ES-I3 (cell line): ENCODE data around the gene CNTRL.

Source experiments
- H3K36me3 ChIP-seq: 2 replicates; pipeline ENCODE4 v1.6.1; 2013; ENCODE audit warnings: mild to moderate bottlenecking, low read length, control low read depth, moderate library complexity; ENCODE audit not compliant: insufficient read depth
- H3K4me1 ChIP-seq: 2 replicates; pipeline ENCODE4 v1.6.1; 2013; ENCODE audit warnings: mild to moderate bottlenecking, control low read depth, low read length; ENCODE audit not compliant: insufficient read depth
- H3K9ac ChIP-seq: 2 replicates; pipeline ENCODE4 v1.6.1; 2013; ENCODE audit warnings: low read depth, mild to moderate bottlenecking, low read length, moderate library complexity
- H3K9me3 ChIP-seq: 2 replicates; pipeline ENCODE4 v1.6.1; 2013; ENCODE audit warnings: mild to moderate bottlenecking, low read length, moderate library complexity; ENCODE audit not compliant: control insufficient read depth, insufficient read depth

The CNTRL gene

DNA sequence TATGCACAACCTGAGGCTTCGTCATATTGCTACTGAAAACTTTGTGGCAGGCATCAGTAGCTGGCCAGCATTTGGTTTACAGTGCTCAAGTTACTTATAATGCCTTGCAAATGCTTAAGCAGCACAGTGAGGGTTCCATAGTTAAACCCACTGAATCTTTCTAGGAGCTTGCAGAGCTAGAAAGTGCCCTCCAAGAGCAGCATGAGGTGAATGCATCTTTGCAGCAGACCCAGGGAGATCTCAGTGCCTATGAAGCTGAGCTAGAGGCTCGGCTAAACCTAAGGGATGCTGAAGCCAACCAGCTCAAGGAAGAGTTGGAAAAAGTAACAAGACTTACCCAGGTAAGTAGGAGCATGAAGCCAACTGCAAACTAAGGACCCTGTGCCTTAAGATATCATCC is 60.9 kb downstream of the CNTRL start:
- no peak overlapping the region for H3K9ac ChIP-seq

DNA sequence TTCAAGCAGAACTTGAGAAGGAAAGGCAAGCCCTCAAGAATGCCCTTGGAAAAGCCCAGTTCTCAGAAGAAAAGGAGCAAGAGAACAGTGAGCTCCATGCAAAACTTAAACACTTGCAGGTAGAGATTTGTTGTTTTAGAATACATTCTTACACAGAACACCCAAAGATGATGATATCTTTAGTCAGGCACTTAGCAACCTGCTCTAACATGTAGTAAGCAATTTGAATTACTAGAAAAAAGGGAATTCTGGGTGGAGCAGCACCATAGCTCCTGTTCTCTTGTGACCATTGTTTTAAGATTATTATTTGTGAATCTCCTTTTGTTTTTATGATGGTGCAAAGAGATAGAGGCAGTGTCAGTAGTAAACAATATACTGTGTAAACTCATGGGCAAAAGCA is 63.8 kb downstream of the CNTRL start:
- Histone ChIP-seq H3K36me3 (peaks cover 5% of the 10 kb centered on the region; the same call in 1 of the 2 replicates), H3K9me3 (no peaks in the 10 kb centered on the region), H3K4me1 (peaks cover 11% of the 10 kb centered on the region), H3K9ac (no peak overlapping the region)

More for the DNA sequence above, 60.9 kb downstream of the CNTRL start:
- Histone ChIP-seq H3K36me3 (no peaks in the 10 kb centered on the region), H3K9me3 (no peaks in the 10 kb centered on the region), H3K4me1 (peaks cover 5% of the 10 kb centered on the region; the same call in 1 of the 2 replicates)

DNA sequence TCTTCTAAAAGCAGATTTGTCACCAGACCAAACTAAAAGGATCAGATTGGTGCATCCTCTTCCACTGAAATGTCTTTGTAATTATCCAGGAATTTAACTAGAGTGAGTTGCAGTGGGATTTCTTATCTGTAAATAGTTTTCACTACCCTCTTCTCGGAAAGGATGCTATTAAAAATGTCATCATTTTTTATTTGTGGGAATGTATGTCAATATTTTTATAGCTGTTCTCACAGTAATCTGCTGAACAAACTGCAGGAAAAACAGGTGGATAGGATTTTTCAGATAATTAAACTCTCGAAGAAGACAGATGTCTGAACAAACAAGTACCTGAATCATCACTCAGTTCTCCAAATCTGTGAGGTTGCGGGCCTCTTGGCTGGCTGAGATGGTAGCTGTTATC is 64.2 kb downstream of the CNTRL start:
- peaks cover 9% of the 10 kb centered on the region; the same call in 1 of the 2 replicates for H3K4me1 ChIP-seq
- H3K36me3 ChIP-seq, result peaks cover 5% of the 10 kb centered on the region; the same call in 1 of the 2 replicates
- no peak overlapping the region for H3K9ac ChIP-seq
- no peaks in the 10 kb centered on the region for H3K9me3 ChIP-seq

- Histone ChIP-seq H3K4me1 (peaks cover 9% of the 10 kb centered on the region; the same call in 1 of the 2 replicates), H3K36me3 (peaks cover 5% of the 10 kb centered on the region; the same call in 1 of the 2 replicates), H3K9me3 (no peaks in the 10 kb centered on the region), H3K9ac (no peak overlapping the region)
Measured at GRCh38 chr9:121140162-121140561, 65.4 kb downstream of the CNTRL start.

DNA sequence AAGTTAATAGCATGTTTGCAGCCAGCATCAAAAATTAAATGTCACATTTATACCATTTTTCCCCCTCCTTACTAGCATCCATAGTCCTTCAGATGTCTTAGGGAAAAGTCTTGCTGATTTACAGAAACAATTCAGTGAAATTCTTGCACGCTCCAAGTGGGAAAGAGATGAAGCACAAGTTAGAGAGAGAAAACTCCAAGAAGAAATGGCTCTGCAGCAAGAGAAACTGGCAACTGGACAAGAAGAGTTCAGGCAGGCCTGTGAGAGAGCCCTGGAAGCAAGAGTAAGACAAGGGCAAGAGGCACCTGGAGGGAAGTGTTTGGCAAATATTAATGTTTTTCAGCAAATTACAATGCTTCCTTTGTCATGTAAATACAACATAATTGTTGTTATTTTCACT is 66.6 kb downstream of the CNTRL start:
- Histone ChIP-seq H3K9me3 (no peaks in the 10 kb centered on the region), H3K36me3 (peaks cover 5% of the 10 kb centered on the region; the same call in 1 of the 2 replicates), H3K4me1 (peaks cover 9% of the 10 kb centered on the region; the same call in 1 of the 2 replicates), H3K9ac (no peak overlapping the region)

- no peak overlapping the region for H3K9ac ChIP-seq
- peaks cover 9% of the 10 kb centered on the region; the same call in 1 of the 2 replicates for H3K4me1 ChIP-seq
- peaks cover 5% of the 10 kb centered on the region; the same call in 1 of the 2 replicates for H3K36me3 ChIP-seq
- no peaks in the 10 kb centered on the region for H3K9me3 ChIP-seq
Measured at GRCh38 chr9:121141706-121142105, 67.0 kb downstream of the CNTRL start.

DNA sequence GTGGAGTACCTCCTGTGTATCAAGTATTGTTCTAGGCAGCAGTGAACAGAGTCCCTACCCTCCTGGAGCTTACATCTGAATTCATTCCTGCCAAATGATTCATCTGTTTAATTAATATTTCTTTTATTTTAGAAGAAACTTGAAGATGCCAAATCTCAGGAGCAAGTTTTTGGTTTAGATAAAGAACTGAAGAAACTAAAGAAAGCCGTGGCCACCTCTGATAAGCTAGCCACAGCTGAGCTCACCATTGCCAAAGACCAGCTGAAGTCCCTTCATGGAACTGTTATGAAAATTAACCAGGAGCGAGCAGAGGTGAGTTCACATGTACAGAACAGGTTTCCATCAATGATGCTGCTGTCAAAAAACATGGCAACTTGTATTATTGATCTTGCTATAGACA is 69.0 kb downstream of the CNTRL start:
- no peak overlapping the region for H3K9ac ChIP-seq
- H3K4me1 ChIP-seq, result peaks cover 9% of the 10 kb centered on the region; the same call in 1 of the 2 replicates
- H3K36me3 ChIP-seq, result peaks cover 5% of the 10 kb centered on the region; the same call in 1 of the 2 replicates
- H3K9me3 ChIP-seq, result no peaks in the 10 kb centered on the region

GRCh38 chr9:121144482-121144881 is 69.7 kb downstream of the CNTRL start:
- peaks cover 5% of the 10 kb centered on the region; the same call in 1 of the 2 replicates for H3K36me3 ChIP-seq

DNA sequence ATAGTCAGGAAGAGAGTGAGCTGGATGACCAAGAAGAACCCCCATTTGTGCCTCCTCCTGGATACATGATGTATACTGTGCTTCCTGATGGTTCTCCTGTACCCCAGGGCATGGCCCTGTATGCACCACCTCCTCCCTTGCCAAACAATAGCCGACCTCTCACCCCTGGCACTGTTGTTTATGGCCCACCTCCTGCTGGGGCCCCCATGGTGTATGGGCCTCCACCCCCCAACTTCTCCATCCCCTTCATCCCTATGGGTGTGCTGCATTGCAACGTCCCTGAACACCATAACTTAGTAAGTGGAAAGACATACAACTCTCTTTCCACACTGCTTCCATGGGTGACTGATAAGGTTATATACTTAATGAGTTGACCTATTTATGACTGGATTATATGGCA is 75.4 kb downstream of the CNTRL start:
- Histone ChIP-seq H3K9ac (no peak overlapping the region), H3K36me3 (no peaks in the 10 kb centered on the region), H3K9me3 (no peaks in the 10 kb centered on the region), H3K4me1 (no peaks in the 10 kb centered on the region)

More at GRCh38 chr9:121144482-121144881, 69.7 kb downstream of the CNTRL start:
- Histone ChIP-seq H3K9ac (no peak overlapping the region), H3K4me1 (peaks cover 9% of the 10 kb centered on the region; the same call in 1 of the 2 replicates), H3K9me3 (no peaks in the 10 kb centered on the region)

DNA sequence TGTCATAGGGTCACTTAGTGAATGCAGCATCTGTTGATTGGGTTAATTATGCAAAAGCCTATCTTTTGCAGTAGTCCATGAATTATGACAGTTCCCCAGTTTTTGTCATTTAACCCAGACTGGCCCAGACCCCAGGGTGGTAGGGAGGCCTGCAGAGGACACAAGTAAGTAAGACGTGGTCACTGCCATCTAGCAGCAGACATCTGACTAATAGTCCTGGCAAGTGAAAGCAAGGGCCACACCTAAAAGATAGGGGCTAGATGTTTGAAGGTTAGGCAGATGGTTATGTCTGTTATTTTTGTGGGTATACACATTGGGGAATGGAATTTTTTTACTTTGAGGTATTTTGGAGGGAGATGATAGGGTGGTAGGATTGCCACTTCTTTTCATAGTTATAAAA is 78.9 kb downstream of the CNTRL start:
- Histone ChIP-seq H3K9me3 (no peaks in the 10 kb centered on the region), H3K9ac (no peak overlapping the region), H3K36me3 (no peaks in the 10 kb centered on the region), H3K4me1 (no peaks in the 10 kb centered on the region)

GRCh38 chr9:121154782-121155181 is 80.0 kb downstream of the CNTRL start:
- Histone ChIP-seq H3K4me1 (no peaks in the 10 kb centered on the region), H3K9ac (no peak overlapping the region), H3K36me3 (0 out of 2 replicates have a peak, but pooled peaks cover 3% of the 10 kb centered on the region), H3K9me3 (no peaks in the 10 kb centered on the region)

- no peak overlapping the region for H3K9ac ChIP-seq
- H3K36me3 ChIP-seq, result 0 out of 2 replicates have a peak, but pooled peaks cover 3% of the 10 kb centered on the region
- no peaks in the 10 kb centered on the region for H3K4me1 ChIP-seq
Measured at GRCh38 chr9:121156263-121156731, 81.5 kb downstream of the CNTRL start.

DNA sequence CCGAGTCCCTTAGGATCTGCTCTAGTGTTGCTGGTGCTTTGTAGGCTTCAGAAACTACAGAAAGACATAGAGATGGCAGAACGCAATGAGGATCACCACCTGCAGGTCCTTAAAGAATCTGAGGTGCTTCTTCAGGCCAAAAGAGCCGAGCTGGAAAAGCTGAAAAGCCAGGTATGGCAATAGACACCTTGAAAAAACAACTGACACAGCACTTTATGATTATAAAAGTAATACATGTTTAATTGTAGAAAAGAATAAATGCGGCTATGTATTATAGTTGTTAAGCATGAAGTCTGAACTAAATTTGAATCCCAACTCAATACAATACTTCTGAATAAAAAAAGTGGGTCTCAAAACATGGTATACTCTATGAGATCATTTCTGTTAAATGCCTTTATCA is 83.2 kb downstream of the CNTRL start:
- Histone ChIP-seq H3K9ac (no peak overlapping the region), H3K4me1 (no peaks in the 10 kb centered on the region), H3K9me3 (no peaks in the 10 kb centered on the region), H3K36me3 (0 out of 2 replicates have a peak, but pooled peaks cover 3% of the 10 kb centered on the region)

More at GRCh38 chr9:121156263-121156731, 81.5 kb downstream of the CNTRL start:
- no peaks in the 10 kb centered on the region for H3K9me3 ChIP-seq

DNA sequence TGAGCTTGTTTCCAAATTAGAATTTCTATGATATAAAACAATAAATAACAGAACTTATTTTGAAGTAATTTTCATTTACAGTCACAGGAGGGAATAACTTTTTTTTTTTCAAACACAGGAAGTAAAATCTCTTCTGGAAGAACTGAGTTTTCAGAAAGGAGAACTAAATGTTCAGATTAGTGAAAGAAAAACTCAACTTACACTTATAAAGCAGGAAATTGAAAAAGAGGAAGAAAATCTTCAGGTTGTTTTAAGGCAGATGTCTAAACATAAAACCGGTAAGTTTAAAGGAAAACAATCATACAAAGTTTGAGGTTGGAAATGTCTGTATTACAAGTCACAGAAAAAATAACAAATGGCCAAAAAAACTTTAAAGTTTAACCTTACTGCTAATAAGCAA is 85.3 kb downstream of the CNTRL start:
- H3K36me3 ChIP-seq, result 0 out of 2 replicates have a peak, but pooled peaks cover 3% of the 10 kb centered on the region
- no peak overlapping the region for H3K9ac ChIP-seq
- no peaks in the 10 kb centered on the region for H3K4me1 ChIP-seq
- no peaks in the 10 kb centered on the region for H3K9me3 ChIP-seq

DNA sequence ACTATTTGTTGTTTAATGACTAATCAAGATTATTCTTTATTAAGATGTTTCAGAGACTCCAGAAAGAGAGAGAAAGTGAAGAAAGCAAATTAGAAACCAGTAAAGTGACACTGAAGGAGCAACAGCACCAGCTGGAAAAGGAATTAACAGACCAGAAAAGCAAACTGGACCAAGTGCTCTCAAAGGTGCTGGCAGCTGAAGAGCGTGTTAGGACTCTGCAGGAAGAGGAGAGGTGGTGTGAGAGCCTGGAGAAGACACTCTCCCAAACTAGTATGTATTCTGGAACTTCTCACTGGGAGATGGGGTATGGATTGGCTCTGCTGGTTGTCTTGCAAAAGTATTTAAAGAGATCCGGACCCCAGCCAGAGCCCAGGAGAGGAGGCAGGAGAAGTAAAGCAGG is 93.3 kb downstream of the CNTRL start:
- Histone ChIP-seq H3K9me3 (no peaks in the 10 kb centered on the region), H3K9ac (no peak overlapping the region), H3K36me3 (peaks cover 9% of the 10 kb centered on the region), H3K4me1 (no peaks in the 10 kb centered on the region)
